T-helper 1 cell treated with Interleukin-12 subunit alpha and Interleukin-12 subunit beta and Interleukin-4 antibody, amounts not matched to agents 30 ng/mL and 1 ng/mL, for 36 hours (primary cell): ENCODE results near the gene KISS1. TPM values are rescaled to one million over a fixed set of nuclear protein-coding genes. Genes with fewer than 3 reads are reported as not detected.

Source experiments
- intact Hi-C: fragments of 100-400 bp; cut with micrococcal nuclease; formaldehyde crosslinking; loops from one replicate; pipeline ENCODE4 v1.15.1; 2024
- total RNA-seq: library from RNA; stranded (reverse); gene quantifications from 2 replicates; pipeline ENCODE4 v1.2.3, GENCODE V29; 2022

KISS1 gene
- total RNA-seq, 1 donor from 2014 or later = not detected

DNA sequence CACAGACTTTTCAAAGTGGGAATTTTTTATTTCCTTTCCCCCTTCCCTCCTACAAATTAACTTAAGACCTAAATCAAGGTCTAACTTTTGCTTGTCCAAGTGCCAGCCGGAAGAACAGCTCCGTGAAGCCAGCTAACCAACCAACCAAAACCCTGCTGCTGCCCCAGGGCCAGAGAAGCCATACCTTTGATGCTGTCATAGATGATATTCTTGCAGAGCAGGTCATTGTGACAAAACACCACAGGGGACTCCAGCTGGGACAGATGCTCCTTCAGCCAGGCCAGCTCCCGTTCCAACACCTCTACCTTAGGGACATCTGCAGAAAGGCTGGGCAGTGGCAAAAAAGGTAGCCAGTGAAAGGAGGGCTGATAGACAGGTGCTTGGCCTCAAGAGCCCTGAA lies 55.2 kb downstream of the KISS1 start:
- intact Hi-C loops = no loop called here

Other genes starting within 250 kb of the KISS1 start
- gene SOX13, start 123.4 kb downstream of the KISS1 start, total RNA-seq = 0.12 and 0.42 TPM in 2 replicates
- gene ETNK2, start 44.4 kb downstream of the KISS1 start, total RNA-seq = not detected in 2 replicates
- not detected in 2 replicates for gene REN, start 30.2 kb downstream of the KISS1 start, total RNA-seq
- not detected in 2 replicates for gene GOLT1A, start 17.5 kb upstream of the KISS1 start, total RNA-seq
- gene PLEKHA6, start 163.4 kb upstream of the KISS1 start, total RNA-seq = 0.29 and 0.32 TPM in 2 replicates
- 74.5 and 75.6 TPM in 2 replicates for gene PPP1R15B, start 215.3 kb upstream of the KISS1 start, total RNA-seq